ENCODE measurements around the gene RABGAP1L. TPM values are rescaled to one million over a fixed set of nuclear protein-coding genes. Genes with fewer than 3 reads are reported as not detected.

RABGAP1L gene
- total and polyA plus RNA-seq, 10 of the 15 experiments (the other 5 are each of a cell fraction or from before 2014, with no cell fraction given), result 5.8 to 194 (median 113) TPM

- no peak for TF ChIP-seq RUNX3 (IDR thresholded peaks at IDR 0.05; ENCODE audit: low read length)
- TF ChIP-seq ATF2 (IDR thresholded peaks at IDR 0.05; ENCODE audit: low read length), result no peak
Observed at GRCh38 chr1:174870319-174870718, 711.0 kb downstream of the RABGAP1L start.

GRCh38 chr1:174871886-174872285 lies 712.6 kb downstream of the RABGAP1L start:
- in situ Hi-C loops (cut with MboI), result no loop called here
- no TSS peak for BruUV-seq (replicated peaks)
- DNase-seq (ENCODE audit: low read depth, low spot score) (no peak), ATAC-seq (peak; percentile 43; the same call in 2 of the 3 replicates), FAIRE-seq (no peak)
- Histone ChIP-seq H3K4me2 (ENCODE audit: control insufficient read depth, insufficient read depth) (peak overlapping the region; percentile 40), H3K9me3 (replicated peaks; ENCODE audit: control insufficient read depth, insufficient read depth, low read length) (peaks cover 3% of the 10 kb centered on the region), H3K9ac (ENCODE audit: control insufficient read depth, insufficient read depth, low read length) (no peak overlapping the region), H3K79me2 (ENCODE audit: control insufficient read depth, insufficient read depth, low read length) (no peaks in the 10 kb centered on the region), H4K20me1 (ENCODE audit: control insufficient read depth, insufficient read depth) (no peaks in the 10 kb centered on the region), H3K4me3 (no peak overlapping the region), H3K4me1 (ENCODE audit: control insufficient read depth, insufficient read depth, low read length) (peaks cover 25% of the 10 kb centered on the region), H3K27ac (ENCODE audit: control insufficient read depth, insufficient read depth) (no peak overlapping the region), H2AFZ (ENCODE audit: control insufficient read depth, low read depth, low read length) (no peak overlapping the region), H3K27me3 (replicated peaks in 1 of 2; ENCODE audit: control insufficient read depth in 2 of 2, insufficient read depth in 2 of 2, low read length in 1 of 2) (no peaks in the 10 kb centered on the region), H3K36me3 (ENCODE audit: control insufficient read depth in 2 of 2, insufficient read depth in 2 of 2, low read length in 1 of 2) (no peaks in the 10 kb centered on the region)
- CTCF ChIA-PET, result no interaction called here
- RAD21 ChIA-PET (ENCODE audit: unreplicated experiment), result interaction anchor here (0.8 to 1.3 kb wide), 2 partner anchors 55 to 128 kb away, joined by 3 read pairs; partner anchors contain the start of gene CACYBP
- POLR2A ChIA-PET, result interaction anchor here (0.7 kb wide), 1 partner anchor 15 kb away, joined by 3 read pairs; no protein-coding TSS in a partner anchor
- no peak for TF ChIP-seq CREB1 (IDR thresholded peaks at IDR 0.05; ENCODE audit: low read depth)
- TF ChIP-seq NFIC (IDR thresholded peaks at IDR 0.05; ENCODE audit: low read depth, low read length), result peak; percentile 74; the same call in 1 of the 2 replicates
- 0 out of 2 replicates have a peak, but pooled peaks have one; percentile 50 for TF ChIP-seq ZBED1 (IDR thresholded peaks at IDR 0.05; ENCODE audit: borderline replicate concordance)
- no peak for TF ChIP-seq POLR2AphosphoS2 (IDR thresholded peaks at IDR 0.05; ENCODE audit: low read depth, low read length)
- peak; percentile 35; the same call in 1 of the 2 replicates for TF ChIP-seq FOXM1 (IDR thresholded peaks at IDR 0.05; ENCODE audit: low read depth, low read length)
- peak; percentile 79 for TF ChIP-seq RUNX3 (IDR thresholded peaks at IDR 0.05; ENCODE audit: low read length)
- TF ChIP-seq ATF7 (IDR thresholded peaks at IDR 0.05; ENCODE audit: low read depth), result peak; percentile 22; the same call in 1 of the 2 replicates
- TF ChIP-seq EED (IDR thresholded peaks at IDR 0.05; ENCODE audit: low read depth), result no peak
- no peak for TF ChIP-seq ZBTB4 (CRISPR knock-in tag; IDR thresholded peaks at IDR 0.05)
- TF ChIP-seq JUNB (IDR thresholded peaks at IDR 0.05), result 0 out of 2 replicates have a peak, but pooled peaks have one; percentile 4
- TF ChIP-seq BRCA1 (IDR thresholded peaks at IDR 0.05; ENCODE audit: low read depth, low read length), result no peak
- SMC1A ChIA-PET (ENCODE audit: uncharacterized antibody, unreplicated experiment), result interaction anchor here (0.7 to 1.7 kb wide), 3 partner anchors 32 to 96 kb away, joined by 3 to 6 read pairs (median 3); no protein-coding TSS in a partner anchor
- intact Hi-C loops (cut with micrococcal nuclease; ENCODE audit: unreplicated experiment), result no loop called here
- WGBS (ENCODE audit: insufficient coverage, insufficient replicate concordance, low lambda C conversion rate, missing lambda C conversion rate), result 2% methylated on average over 2 of the region's 2 CpGs

More at GRCh38 chr1:174870319-174870718, 711.0 kb downstream of the RABGAP1L start:
- SMC1A ChIA-PET (ENCODE audit: uncharacterized antibody, unreplicated experiment), result interaction anchor here (0.6 to 1.5 kb wide), 2 partner anchors 72 to 121 kb away, joined by 3 read pairs; no protein-coding TSS in a partner anchor
- H3K4me3 ChIP-seq, result no peak overlapping the region
- H3K4me2 ChIP-seq (ENCODE audit: control insufficient read depth, insufficient read depth), result no peak overlapping the region
- H3K36me3 ChIP-seq (ENCODE audit: control insufficient read depth in 2 of 2, insufficient read depth in 2 of 2, low read length in 1 of 2), result no peaks in the 10 kb centered on the region
- no TSS peak for BruUV-seq (replicated peaks)
- no peaks in the 10 kb centered on the region for H4K20me1 ChIP-seq (ENCODE audit: control insufficient read depth, insufficient read depth)
- H3K79me2 ChIP-seq (ENCODE audit: control insufficient read depth, insufficient read depth, low read length), result no peaks in the 10 kb centered on the region
- no peak overlapping the region for H2AFZ ChIP-seq (ENCODE audit: control insufficient read depth, low read depth, low read length)
- no peaks in the 10 kb centered on the region for H3K27me3 ChIP-seq (replicated peaks in 1 of 2; ENCODE audit: control insufficient read depth in 2 of 2, insufficient read depth in 2 of 2, low read length in 1 of 2)
- H3K4me1 ChIP-seq (ENCODE audit: control insufficient read depth, insufficient read depth, low read length), result peaks cover 25% of the 10 kb centered on the region
- in situ Hi-C loops (cut with MboI), result no loop called here
- RAD21 ChIA-PET (ENCODE audit: unreplicated experiment), result no interaction called here
- H3K9me3 ChIP-seq (replicated peaks; ENCODE audit: control insufficient read depth, insufficient read depth, low read length), result peaks cover 3% of the 10 kb centered on the region
- CTCF ChIA-PET, result interaction anchor here (0.6 to 1.4 kb wide), 4 partner anchors 55 to 1662 kb away, joined by 3 to 4 read pairs (median 4); no protein-coding TSS in a partner anchor
- 48% methylated on average over 1 of the region's 1 CpG for WGBS (ENCODE audit: insufficient coverage, insufficient replicate concordance, low lambda C conversion rate, missing lambda C conversion rate)
- intact Hi-C loops (cut with micrococcal nuclease; ENCODE audit: unreplicated experiment), result no loop called here
- POLR2A ChIA-PET, result interaction anchor here (0.6 kb wide), 1 partner anchor 16 kb away, joined by 4 read pairs; no protein-coding TSS in a partner anchor
- ATAC-seq, result no peak
- H3K9ac ChIP-seq (ENCODE audit: control insufficient read depth, insufficient read depth, low read length), result no peak overlapping the region
- no peak overlapping the region for H3K27ac ChIP-seq (ENCODE audit: control insufficient read depth, insufficient read depth)
- no peak for DNase-seq (ENCODE audit: low read depth, low spot score)
- no peak for FAIRE-seq

Data from GM12878 (cell line).